Measurements from ENCODE around the gene OSBPL9.

DNA sequence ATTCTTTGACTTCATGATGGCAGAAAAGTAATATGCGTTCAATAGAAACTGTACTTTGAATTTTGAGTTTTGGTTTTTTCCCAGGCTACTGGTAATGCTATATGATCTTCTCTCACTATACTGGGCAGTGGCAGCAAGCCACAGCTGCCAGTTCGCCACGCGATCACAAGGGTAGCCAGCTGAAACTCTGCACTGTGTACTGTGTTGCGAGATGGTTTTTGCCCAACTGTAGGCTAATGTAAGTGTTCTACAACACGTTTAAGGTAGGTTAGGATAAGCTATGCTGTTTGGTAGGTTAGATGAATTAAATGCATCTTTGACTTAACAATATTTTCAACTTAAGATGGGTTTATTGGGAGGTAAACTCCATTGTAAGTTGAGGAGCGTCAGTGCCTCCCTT lies 138.5 kb downstream of the OSBPL9 start:
- TF ChIP-seq ZNF551 (CRISPR knock-in tag; IDR thresholded peaks at IDR 0.05) (no peak), TEAD2 (tag; IDR thresholded peaks at IDR 0.05) (no peak), ZBTB12 (CRISPR knock-in tag; IDR thresholded peaks at IDR 0.05) (no peak), SRF (CRISPR knock-in tag; IDR thresholded peaks at IDR 0.05) (no peak), MYBL2 (IDR thresholded peaks at IDR 0.05; ENCODE audit: low read depth) (no peak), MYBL2 (CRISPR knock-in tag; IDR thresholded peaks at IDR 0.05; ENCODE audit: borderline replicate concordance) (no peak), GATAD2B (IDR thresholded peaks at IDR 0.05; ENCODE audit: borderline replicate concordance) (no peak), CUX1 (CRISPR knock-in tag; IDR thresholded peaks at IDR 0.05) (no peak), RNF2 (IDR thresholded peaks at IDR 0.05) (no peak), GATAD2A (IDR thresholded peaks at IDR 0.05) (no peak)
- TF ChIP-seq, protein P1, sequence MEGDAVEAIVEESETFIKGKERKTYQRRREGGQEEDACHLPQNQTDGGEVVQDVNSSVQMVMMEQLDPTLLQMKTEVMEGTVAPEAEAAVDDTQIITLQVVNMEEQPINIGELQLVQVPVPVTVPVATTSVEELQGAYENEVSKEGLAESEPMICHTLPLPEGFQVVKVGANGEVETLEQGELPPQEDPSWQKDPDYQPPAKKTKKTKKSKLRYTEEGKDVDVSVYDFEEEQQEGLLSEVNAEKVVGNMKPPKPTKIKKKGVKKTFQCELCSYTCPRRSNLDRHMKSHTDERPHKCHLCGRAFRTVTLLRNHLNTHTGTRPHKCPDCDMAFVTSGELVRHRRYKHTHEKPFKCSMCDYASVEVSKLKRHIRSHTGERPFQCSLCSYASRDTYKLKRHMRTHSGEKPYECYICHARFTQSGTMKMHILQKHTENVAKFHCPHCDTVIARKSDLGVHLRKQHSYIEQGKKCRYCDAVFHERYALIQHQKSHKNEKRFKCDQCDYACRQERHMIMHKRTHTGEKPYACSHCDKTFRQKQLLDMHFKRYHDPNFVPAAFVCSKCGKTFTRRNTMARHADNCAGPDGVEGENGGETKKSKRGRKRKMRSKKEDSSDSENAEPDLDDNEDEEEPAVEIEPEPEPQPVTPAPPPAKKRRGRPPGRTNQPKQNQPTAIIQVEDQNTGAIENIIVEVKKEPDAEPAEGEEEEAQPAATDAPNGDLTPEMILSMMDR (IDR thresholded peaks at IDR 0.05 in 2 of 3, conservative IDR thresholded peaks at IDR 0.05 in 1 of 3; ENCODE audit: insufficient read depth in 2 of 3, low read depth in 1 of 3, low read length in 3 of 3) = no peak
- TF ChIP-seq, protein P2, sequence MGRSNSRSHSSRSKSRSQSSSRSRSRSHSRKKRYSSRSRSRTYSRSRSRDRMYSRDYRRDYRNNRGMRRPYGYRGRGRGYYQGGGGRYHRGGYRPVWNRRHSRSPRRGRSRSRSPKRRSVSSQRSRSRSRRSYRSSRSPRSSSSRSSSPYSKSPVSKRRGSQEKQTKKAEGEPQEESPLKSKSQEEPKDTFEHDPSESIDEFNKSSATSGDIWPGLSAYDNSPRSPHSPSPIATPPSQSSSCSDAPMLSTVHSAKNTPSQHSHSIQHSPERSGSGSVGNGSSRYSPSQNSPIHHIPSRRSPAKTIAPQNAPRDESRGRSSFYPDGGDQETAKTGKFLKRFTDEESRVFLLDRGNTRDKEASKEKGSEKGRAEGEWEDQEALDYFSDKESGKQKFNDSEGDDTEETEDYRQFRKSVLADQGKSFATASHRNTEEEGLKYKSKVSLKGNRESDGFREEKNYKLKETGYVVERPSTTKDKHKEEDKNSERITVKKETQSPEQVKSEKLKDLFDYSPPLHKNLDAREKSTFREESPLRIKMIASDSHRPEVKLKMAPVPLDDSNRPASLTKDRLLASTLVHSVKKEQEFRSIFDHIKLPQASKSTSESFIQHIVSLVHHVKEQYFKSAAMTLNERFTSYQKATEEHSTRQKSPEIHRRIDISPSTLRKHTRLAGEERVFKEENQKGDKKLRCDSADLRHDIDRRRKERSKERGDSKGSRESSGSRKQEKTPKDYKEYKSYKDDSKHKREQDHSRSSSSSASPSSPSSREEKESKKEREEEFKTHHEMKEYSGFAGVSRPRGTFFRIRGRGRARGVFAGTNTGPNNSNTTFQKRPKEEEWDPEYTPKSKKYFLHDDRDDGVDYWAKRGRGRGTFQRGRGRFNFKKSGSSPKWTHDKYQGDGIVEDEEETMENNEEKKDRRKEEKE (IDR thresholded peaks at IDR 0.05; ENCODE audit: borderline replicate concordance in 1 of 2, control insufficient read depth in 1 of 2, low read depth in 2 of 2, low read length in 1 of 2) = no peak
